ENCODE results near the gene ABHD17C. TPM values are rescaled to one million over a fixed set of nuclear protein-coding genes. Genes with fewer than 3 reads are reported as not detected.

ABHD17C gene
- total and polyA plus RNA-seq, 2 of the 8 experiments (the other 6 are each of a cell fraction or from before 2014, with no cell fraction given) = 20.2 to 29.8 TPM

DNA sequence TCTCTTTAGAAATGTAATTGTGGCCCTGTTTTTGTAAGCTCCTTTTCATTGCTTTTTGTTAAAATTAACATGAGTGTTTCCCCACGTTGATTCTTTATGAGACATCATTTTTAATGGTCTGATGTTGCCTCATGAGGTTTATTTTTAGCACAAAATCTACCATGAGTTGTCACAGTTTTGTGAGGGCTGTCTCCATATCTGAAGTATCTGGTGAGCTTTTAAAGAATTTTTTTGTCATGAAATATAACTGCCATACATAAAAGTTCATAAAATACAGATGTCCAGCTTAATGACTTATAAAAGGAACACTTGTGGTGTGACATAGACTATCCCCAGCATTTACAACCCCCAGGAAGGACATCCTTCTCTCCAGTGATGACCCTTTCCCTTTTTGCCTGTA lies 49.7 kb downstream of the ABHD17C start (continued):
- TF ChIP-seq CHD7 (IDR thresholded peaks at IDR 0.05; ENCODE audit: insufficient replicate concordance, low read length) (no peak), RBBP5 (IDR thresholded peaks at IDR 0.05; ENCODE audit: borderline replicate concordance, low read depth, low read length) (no peak), NANOG (IDR thresholded peaks at IDR 0.05; ENCODE audit: insufficient read depth, low read depth, low read length, poor library complexity, severe bottlenecking) (no peak), PHF8 (conservative IDR thresholded peaks at IDR 0.05; ENCODE audit: low read depth, low read length) (no peak), ASH2L (IDR thresholded peaks at IDR 0.05; ENCODE audit: low read length) (no peak)

Measured in H1 (cell line).